Muscle layer of duodenum (tissue), 2 donors: Measurements from ENCODE around the gene NPPB.

Source experiments
- H3K27ac ChIP-seq: one replicate; pipeline ENCODE4 v1.7.0; 2013; ENCODE audit warnings: mild to moderate bottlenecking, low read length
- H3K27me3 ChIP-seq: one replicate; pipeline ENCODE4 v1.7.0; 2013; ENCODE audit warnings: low read depth, mild to moderate bottlenecking, control low read depth, low read length
- H3K36me3 ChIP-seq, 2 donors: one replicate each; pipeline ENCODE4 v1.7.0; 2013; ENCODE audit warnings: low read length in 2 of 2, control low read depth in 1 of 2, mild to moderate bottlenecking in 1 of 2; ENCODE audit not compliant: insufficient read depth in 2 of 2, control insufficient read depth in 1 of 2
- H3K4me1 ChIP-seq, 2 donors: one replicate each; pipeline ENCODE4 v1.7.0; 2013; ENCODE audit warnings: low read length in 2 of 2, mild to moderate bottlenecking in 2 of 2, control low read depth in 1 of 2, moderate library complexity in 1 of 2; ENCODE audit not compliant: insufficient read depth in 2 of 2, control insufficient read depth in 1 of 2
- H3K4me3 ChIP-seq, 2 donors: one replicate each; pipeline ENCODE4 v1.7.0; 2013; ENCODE audit warnings: low read length in 2 of 2, low read depth in 1 of 2, mild to moderate bottlenecking in 1 of 2
- H3K9me3 ChIP-seq, 2 donors: one replicate each; pipeline ENCODE4 v1.7.0; 2013; ENCODE audit warnings: low read length in 2 of 2, control low read depth in 1 of 2, mild to moderate bottlenecking in 1 of 2; ENCODE audit not compliant: control insufficient read depth in 1 of 2
- donor health status: healthy.

NPPB gene

GRCh38 chr1:11893907-11894251 is 35.1 kb upstream of the NPPB start:
- no peak overlapping the region for H3K27ac ChIP-seq
- no peak overlapping the region for H3K4me3 ChIP-seq
- peaks cover 0 to 3% of the 10 kb centered on the region in 2 donors for H3K4me1 ChIP-seq
- H3K9me3 ChIP-seq = no peaks in the 10 kb centered on the region
- H3K36me3 ChIP-seq = no peaks in the 10 kb centered on the region
- H3K27me3 ChIP-seq = no peaks in the 10 kb centered on the region

GRCh38 chr1:11891433-11892186 is 32.9 kb upstream of the NPPB start:
- Histone ChIP-seq H3K9me3 (no peaks in the 10 kb centered on the region), H3K27ac (no peak overlapping the region), H3K4me3 (no peak overlapping the region), H3K36me3 (no peaks in the 10 kb centered on the region), H3K27me3 (no peaks in the 10 kb centered on the region), H3K4me1 (no peaks in the 10 kb centered on the region)

GRCh38 chr1:11888877-11889208 is 30.1 kb upstream of the NPPB start:
- no peaks in the 10 kb centered on the region for H3K27me3 ChIP-seq
- no peaks in the 10 kb centered on the region for H3K36me3 ChIP-seq
- no peak overlapping the region for H3K4me3 ChIP-seq
- H3K27ac ChIP-seq = no peak overlapping the region
- no peaks in the 10 kb centered on the region for H3K9me3 ChIP-seq
- no peaks in the 10 kb centered on the region for H3K4me1 ChIP-seq

GRCh38 chr1:11888206-11888876 is 29.6 kb upstream of the NPPB start:
- H3K27me3 ChIP-seq = no peaks in the 10 kb centered on the region
- H3K9me3 ChIP-seq = no peaks in the 10 kb centered on the region
- H3K4me1 ChIP-seq = no peaks in the 10 kb centered on the region
- H3K36me3 ChIP-seq = no peaks in the 10 kb centered on the region
- no peak overlapping the region for H3K4me3 ChIP-seq
- no peak overlapping the region for H3K27ac ChIP-seq

GRCh38 chr1:11887666-11888007 is 28.9 kb upstream of the NPPB start:
- H3K4me1 ChIP-seq = no peaks in the 10 kb centered on the region
- H3K27me3 ChIP-seq = no peaks in the 10 kb centered on the region
- H3K27ac ChIP-seq = no peak overlapping the region
- no peak overlapping the region for H3K4me3 ChIP-seq
- H3K9me3 ChIP-seq = no peaks in the 10 kb centered on the region
- no peaks in the 10 kb centered on the region for H3K36me3 ChIP-seq

- Histone ChIP-seq H3K27ac (no peak overlapping the region), H3K27me3 (no peaks in the 10 kb centered on the region), H3K36me3 (no peaks in the 10 kb centered on the region), H3K4me3 (no peak overlapping the region), H3K4me1 (no peaks in the 10 kb centered on the region), H3K9me3 (no peaks in the 10 kb centered on the region)
Observed at GRCh38 chr1:11886986-11887665, 28.4 kb upstream of the NPPB start.

GRCh38 chr1:11885916-11886315 is 27.2 kb upstream of the NPPB start:
- Histone ChIP-seq H3K9me3 (no peaks in the 10 kb centered on the region), H3K27ac (no peak overlapping the region), H3K4me1 (no peaks in the 10 kb centered on the region), H3K27me3 (no peaks in the 10 kb centered on the region), H3K4me3 (no peak overlapping the region), H3K36me3 (no peaks in the 10 kb centered on the region)

- Histone ChIP-seq H3K9me3 (no peaks in the 10 kb centered on the region), H3K27ac (no peak overlapping the region), H3K27me3 (no peaks in the 10 kb centered on the region), H3K36me3 (no peaks in the 10 kb centered on the region), H3K4me1 (no peaks in the 10 kb centered on the region), H3K4me3 (no peak overlapping the region)
Observed at GRCh38 chr1:11882814-11883538, 24.2 kb upstream of the NPPB start.

- Histone ChIP-seq H3K36me3 (no peaks in the 10 kb centered on the region), H3K4me1 (no peaks in the 10 kb centered on the region), H3K27ac (no peak overlapping the region), H3K4me3 (no peak overlapping the region), H3K27me3 (no peaks in the 10 kb centered on the region), H3K9me3 (no peaks in the 10 kb centered on the region)
Observed at GRCh38 chr1:11881749-11882441, 23.1 kb upstream of the NPPB start.

- no peaks in the 10 kb centered on the region for H3K4me1 ChIP-seq
- no peaks in the 10 kb centered on the region for H3K9me3 ChIP-seq
- no peak overlapping the region for H3K27ac ChIP-seq
- H3K36me3 ChIP-seq = no peaks in the 10 kb centered on the region
- no peaks in the 10 kb centered on the region for H3K27me3 ChIP-seq
- no peak overlapping the region for H3K4me3 ChIP-seq
Observed at GRCh38 chr1:11880911-11881748, 22.4 kb upstream of the NPPB start.
